Measurements from ENCODE around the gene DCLK1. TPM values are rescaled to one million over a fixed set of nuclear protein-coding genes. Genes with fewer than 3 reads are reported as not detected.
A peak's percentile ranks its signal among the peaks of the same experiment; 100 is the strongest.

Gene DCLK1
- total RNA-seq, 4 donors from 2014 or later: 4.4 to 102 (median 13.3) TPM

GRCh38 chr13:35822666-35823065 lies 308.5 kb downstream of the DCLK1 start:
- Histone ChIP-seq H3K4me1 (peaks cover 0 to 5% of the 10 kb centered on the region in 2 donors), H3K27ac (no peak overlapping the region), H3K4me3 (no peak overlapping the region), H3K27me3 (no peaks in the 10 kb centered on the region), H3K9me3 (no peaks in the 10 kb centered on the region), H3K36me3 (no peaks in the 10 kb centered on the region)
- intact Hi-C loops (cut with DNase I; ENCODE audit: low total_unique reads): no loop called here
- no peak for DNase-seq
- TF ChIP-seq CTCF (IDR thresholded peaks at IDR 0.05) (no peak), POLR2A (IDR thresholded peaks at IDR 0.05) (no peak)

DNA sequence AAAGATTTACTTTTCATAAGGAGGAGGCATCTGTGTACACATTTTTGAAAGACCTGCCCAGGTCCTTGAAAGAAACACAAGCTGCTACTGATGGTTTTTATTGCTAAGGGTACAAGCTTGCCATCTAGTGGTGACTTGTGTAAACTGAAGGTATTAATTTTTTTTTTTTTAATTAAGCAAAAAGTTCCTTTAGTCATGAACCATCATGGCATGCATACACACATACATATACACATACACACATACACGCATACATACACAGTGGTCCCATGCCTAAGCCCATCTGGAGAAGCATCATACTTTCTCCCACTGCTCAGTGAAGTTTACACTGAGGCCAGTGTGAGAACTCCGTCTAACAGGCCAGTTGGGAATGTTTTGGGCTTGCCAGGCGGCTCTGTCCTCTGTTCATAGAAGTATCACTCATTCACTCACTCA lies 312.5 kb downstream of the DCLK1 start:
- no peak for DNase-seq
- intact Hi-C loops (cut with DNase I; ENCODE audit: low total_unique reads): no loop called here
- peak overlapping the region; percentile 4 to 43 for H3K27ac ChIP-seq

DNA sequence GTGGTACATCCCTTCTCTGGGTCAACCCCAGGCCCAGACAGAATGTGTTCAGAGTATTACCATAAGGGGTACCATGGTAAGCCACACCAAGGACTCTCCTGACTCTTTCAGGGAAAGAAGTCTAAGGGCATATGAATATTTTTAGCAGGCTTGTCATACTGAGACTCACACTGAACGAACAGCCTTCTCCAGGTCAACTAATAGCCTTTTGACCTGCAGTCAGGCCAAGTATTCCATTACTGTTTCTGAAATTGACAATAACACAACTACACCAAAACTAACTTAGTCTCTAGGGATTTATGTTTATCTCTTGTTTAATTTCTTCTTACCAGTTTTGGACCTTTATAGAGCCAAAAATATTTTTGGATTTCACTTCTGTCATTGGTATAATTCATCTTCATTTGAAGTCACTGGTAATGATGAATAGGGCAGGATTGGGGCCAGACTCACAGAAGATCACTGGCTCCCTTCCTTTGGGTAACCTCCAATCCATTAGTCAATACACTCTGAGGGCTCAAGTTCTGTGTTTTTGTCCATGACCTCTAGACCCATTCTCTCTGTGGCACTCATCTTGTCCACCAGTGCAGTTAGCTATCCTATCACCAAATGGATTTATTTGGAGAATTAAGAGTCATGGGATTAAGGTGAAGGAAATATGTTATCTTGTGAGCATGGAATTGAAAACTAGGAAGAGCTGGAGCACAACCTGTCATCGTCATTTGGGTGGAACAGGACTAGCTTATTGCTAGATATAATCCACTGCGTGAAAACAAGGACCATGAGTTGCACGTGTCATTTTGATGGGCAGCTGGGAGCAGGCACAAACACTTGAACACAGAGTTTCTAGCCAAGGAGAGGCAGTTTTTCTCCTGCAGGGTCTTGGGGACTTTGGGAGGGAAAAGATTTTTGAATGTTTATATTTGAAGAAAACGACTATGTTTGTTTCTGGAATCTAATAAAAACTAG lies 313.3 kb downstream of the DCLK1 start:
- Histone ChIP-seq H3K27ac (peak overlapping the region; percentile 4 to 43), H3K36me3 (no peaks in the 10 kb centered on the region), H3K4me1 (peaks cover 0 to 5% of the 10 kb centered on the region in 2 donors), H3K4me3 (no peak overlapping the region), H3K27me3 (no peaks in the 10 kb centered on the region), H3K9me3 (no peaks in the 10 kb centered on the region)
- no peak for TF ChIP-seq CTCF (IDR thresholded peaks at IDR 0.05)
- TF ChIP-seq POLR2A (IDR thresholded peaks at IDR 0.05): no peak
- intact Hi-C loops (cut with DNase I; ENCODE audit: low total_unique reads): no loop called here
- DNase-seq: no peak

More for the DNA sequence above, 312.5 kb downstream of the DCLK1 start:
- H3K9me3 ChIP-seq: no peaks in the 10 kb centered on the region
- peaks cover 0 to 5% of the 10 kb centered on the region in 2 donors for H3K4me1 ChIP-seq
- TF ChIP-seq CTCF (IDR thresholded peaks at IDR 0.05) (peak; percentile 51 to 67 (median 58)), POLR2A (IDR thresholded peaks at IDR 0.05) (no peak)
- H3K27me3 ChIP-seq: no peaks in the 10 kb centered on the region
- no peak overlapping the region for H3K4me3 ChIP-seq
- H3K36me3 ChIP-seq: no peaks in the 10 kb centered on the region

GRCh38 chr13:35814605-35815011 lies 316.6 kb downstream of the DCLK1 start:
- TF ChIP-seq POLR2A (IDR thresholded peaks at IDR 0.05) (no peak), CTCF (IDR thresholded peaks at IDR 0.05) (no peak)
- Histone ChIP-seq H3K4me3 (no peak overlapping the region), H3K36me3 (no peaks in the 10 kb centered on the region), H3K9me3 (no peaks in the 10 kb centered on the region), H3K4me1 (peaks cover 0 to 5% of the 10 kb centered on the region in 2 donors), H3K27me3 (no peaks in the 10 kb centered on the region), H3K27ac (no peak overlapping the region)
- DNase-seq: no peak
- intact Hi-C loops (cut with DNase I; ENCODE audit: low total_unique reads): no loop called here

DNA sequence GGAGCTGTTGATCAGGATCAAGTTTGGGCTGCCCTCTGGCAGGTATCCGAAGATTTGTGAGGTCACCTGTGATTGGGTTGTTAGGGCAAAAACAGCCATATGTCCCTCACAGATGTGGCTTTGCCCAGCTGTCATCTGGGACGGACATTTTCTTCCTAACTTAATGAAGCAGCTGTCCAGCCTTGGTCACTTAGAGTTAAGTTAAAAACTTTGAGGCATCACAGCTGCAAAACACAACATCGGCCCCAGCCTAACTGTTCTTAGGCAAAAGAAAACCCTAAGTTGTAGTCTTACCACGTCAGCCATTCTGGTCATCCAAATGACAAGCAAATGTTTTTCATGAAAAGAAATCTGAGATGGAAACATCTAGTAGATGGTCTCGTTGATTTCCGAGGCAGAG lies 318.4 kb downstream of the DCLK1 start:
- no peaks in the 10 kb centered on the region for H3K36me3 ChIP-seq
- no peak for DNase-seq
- TF ChIP-seq CTCF (IDR thresholded peaks at IDR 0.05) (no peak), POLR2A (IDR thresholded peaks at IDR 0.05) (no peak)
- peaks cover 0 to under 1% of the 10 kb centered on the region in 2 donors for H3K4me1 ChIP-seq
- H3K27ac ChIP-seq: peak overlapping the region in 1 of 2 donors; percentile 12
- intact Hi-C loops (cut with DNase I; ENCODE audit: low total_unique reads): no loop called here
- H3K27me3 ChIP-seq: no peaks in the 10 kb centered on the region
- no peak overlapping the region for H3K4me3 ChIP-seq
- H3K9me3 ChIP-seq: no peaks in the 10 kb centered on the region

All from uterus (tissue), 4 donors.